Suppressor macrophage treated with lipopolysaccharide for 1 hour (primary cell): ENCODE measurements around the gene CCDC63.

Experiments
- DNase-seq, 3 donors: peaks; one replicate each; pipeline ENCODE4 v3.0.0-alpha.2; 2020 to 2022

Gene CCDC63

DNA sequence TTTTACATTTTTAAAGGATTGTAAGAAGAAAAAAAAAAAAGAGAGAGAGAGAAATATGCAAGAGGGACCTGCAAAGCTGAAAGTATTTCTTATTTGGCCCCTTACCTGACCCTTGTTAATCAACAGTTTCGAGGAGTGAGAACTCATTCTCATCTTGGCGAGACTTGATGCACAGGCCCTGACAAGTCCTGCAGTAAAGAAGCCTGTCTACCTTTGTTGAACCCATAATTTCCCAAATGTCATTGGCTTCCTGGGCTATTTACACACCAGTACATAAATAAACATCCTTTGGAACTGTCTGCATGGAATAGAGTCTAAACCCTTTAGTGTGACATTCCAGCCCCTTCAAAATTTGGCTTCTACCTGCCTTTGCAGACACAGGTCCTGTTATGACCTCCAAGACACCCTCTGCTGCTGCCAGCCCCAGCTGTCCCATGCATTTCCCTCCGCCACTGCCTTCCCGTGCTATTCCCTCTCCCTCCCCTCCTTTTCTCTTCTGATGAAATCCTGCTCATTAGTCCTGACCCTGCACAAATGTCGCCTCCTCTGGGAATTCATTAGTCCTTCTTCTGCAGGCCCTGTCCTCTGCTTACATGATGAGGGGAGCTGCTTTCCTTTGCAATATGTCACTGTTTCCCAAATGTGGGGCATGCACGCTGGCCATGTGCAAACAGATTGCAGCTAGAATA is 38.5 kb downstream of the CCDC63 start:
- no peak for DNase-seq

- DNase-seq: no peak
These were observed 41.6 kb downstream of the CCDC63 start for GRCh38 chr12:110888256-110888991.

GRCh38 chr12:110889361-110889760 is 42.6 kb downstream of the CCDC63 start:
- DNase-seq: no peak

DNA sequence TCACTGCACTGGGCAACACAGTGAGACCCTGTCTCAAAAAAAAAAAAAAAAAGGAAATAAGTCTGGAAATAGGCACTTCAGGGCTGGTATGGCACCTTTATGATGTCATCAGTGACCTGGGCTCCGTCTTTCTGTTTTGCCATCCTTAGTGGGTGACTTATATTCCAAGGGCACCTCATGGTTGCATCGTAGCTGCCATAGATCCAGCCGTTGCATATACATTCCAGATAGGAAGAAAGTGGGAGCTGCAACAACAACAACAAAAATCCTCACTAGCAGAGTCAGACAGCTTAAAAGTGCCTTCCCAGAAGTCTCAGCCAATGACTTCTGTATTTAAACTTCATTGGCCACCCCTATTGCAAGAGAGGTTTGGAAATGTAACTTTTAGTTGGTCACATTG is 47.2 kb downstream of the CCDC63 start:
- no peak for DNase-seq

- no peak for DNase-seq
These were observed 49.8 kb downstream of the CCDC63 start for GRCh38 chr12:110896559-110896958.

- DNase-seq: no peak
These were observed 54.6 kb downstream of the CCDC63 start for GRCh38 chr12:110901401-110901800.

GRCh38 chr12:110903511-110903910 is 56.7 kb downstream of the CCDC63 start:
- DNase-seq: no peak

- DNase-seq: peak; percentile 27 to 39 (median 31)
These were observed 59.3 kb downstream of the CCDC63 start for GRCh38 chr12:110906083-110906482.

DNA sequence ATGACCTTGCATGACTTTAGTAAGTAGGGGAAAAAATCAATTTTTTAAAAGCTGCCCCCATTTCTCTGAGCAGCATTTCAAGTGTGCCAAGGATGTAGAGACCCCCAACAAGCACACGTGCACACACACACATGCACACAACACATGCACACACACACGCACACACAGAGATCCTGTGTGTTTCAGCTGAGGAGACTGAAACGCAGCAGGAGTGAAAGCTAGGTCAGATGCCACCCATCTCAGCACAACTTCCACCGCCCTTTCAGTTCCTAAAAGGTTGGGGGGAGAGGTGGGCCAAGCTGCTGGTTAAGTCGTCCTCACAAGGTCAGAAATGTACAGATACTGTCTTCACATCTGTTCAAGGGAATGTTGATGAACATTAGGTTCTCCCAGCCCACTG is 59.7 kb downstream of the CCDC63 start:
- DNase-seq: no peak

DNA sequence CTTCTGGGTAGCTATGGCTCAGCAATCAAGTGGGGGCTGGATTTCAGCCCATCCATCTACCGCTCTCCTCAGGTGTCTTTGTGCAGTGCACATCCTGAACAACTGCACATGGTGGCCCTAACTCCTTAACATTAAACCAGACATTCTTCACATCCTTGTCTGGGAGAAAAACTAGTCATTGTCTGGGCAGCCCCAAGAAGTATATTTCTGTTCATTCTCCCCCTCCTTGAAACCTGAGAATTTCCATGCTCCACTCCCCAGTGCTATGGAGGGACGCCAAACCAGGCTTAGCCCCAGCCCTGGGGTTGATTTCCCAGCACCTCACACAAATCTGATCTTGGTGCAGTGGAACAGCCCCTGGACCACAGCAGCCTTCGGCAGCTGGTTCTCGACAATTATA is 60.2 kb downstream of the CCDC63 start:
- DNase-seq: no peak

GRCh38 chr12:110907583-110907982 is 60.8 kb downstream of the CCDC63 start:
- DNase-seq: peak in 1 of 3 donors; percentile 15

- DNase-seq: no peak
These were observed 61.8 kb downstream of the CCDC63 start for GRCh38 chr12:110908377-110909152.

DNA sequence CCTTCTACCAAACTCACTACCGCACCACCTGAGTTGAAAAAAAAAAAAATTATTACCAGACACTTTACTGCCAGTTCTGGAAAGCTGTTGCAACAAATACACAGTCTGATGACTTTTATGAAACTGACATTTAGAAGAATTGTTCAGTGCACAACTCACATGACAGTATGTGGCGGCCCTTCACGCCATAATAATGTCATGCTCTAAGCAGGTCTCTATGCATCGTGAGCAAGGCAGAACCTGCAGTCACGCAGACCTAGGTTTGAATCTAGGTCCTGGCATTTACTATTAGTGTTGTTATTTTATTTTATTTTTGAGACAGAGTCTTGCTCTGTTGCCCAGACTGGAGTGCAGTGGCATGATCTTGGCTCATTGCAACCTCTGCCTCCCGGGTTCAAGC is 65.5 kb downstream of the CCDC63 start:
- DNase-seq: no peak

DNA sequence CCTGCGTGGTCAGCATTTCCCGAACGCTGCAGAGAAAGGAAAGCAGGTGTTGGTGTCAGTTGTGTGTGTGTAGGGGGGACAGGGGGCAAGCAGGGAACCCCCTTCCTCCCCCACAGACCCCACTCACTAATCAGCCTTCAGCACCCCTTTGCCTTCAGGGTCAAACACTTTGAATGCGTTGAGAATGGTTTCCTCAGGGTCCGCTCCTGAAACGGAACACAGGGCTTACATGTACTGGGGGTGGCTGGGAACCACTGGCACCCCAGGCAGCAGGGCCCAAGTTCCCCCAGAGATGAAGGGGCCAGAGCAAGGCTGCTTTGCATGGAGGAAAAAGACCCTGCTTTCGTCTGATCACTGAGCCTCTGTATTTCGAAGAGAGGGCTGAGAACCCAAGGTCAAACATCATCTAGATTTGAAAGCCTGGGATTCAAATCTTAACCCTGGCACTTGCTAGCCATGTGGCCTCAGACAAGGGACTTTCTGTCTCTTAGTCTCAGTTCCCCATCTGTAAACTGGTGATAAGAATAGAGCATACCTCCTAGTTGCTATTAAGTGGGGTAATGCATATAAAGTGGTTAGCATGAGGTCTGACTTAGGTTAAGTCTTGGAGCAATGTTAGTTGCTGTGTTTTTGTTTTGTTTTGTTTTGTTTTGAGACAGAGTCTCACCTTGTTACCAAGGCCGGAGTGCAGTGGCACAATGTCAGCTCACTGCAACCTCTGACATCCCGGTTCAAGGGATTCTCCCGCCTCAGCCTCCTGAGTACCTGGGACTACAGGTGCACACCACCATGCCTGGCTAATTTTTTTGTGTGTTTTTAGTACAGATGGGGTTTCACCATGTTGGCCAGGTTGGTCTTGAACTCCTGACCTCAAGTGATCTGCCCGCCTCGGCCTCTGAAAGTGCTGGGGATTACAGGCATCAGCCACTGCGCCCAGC is 66.6 kb downstream of the CCDC63 start:
- DNase-seq: peak; percentile 41 to 62 (median 52)

- no peak for DNase-seq
These were observed 69.6 kb downstream of the CCDC63 start for GRCh38 chr12:110916295-110916875.

GRCh38 chr12:110917467-110917866 is 70.7 kb downstream of the CCDC63 start:
- no peak for DNase-seq

DNA sequence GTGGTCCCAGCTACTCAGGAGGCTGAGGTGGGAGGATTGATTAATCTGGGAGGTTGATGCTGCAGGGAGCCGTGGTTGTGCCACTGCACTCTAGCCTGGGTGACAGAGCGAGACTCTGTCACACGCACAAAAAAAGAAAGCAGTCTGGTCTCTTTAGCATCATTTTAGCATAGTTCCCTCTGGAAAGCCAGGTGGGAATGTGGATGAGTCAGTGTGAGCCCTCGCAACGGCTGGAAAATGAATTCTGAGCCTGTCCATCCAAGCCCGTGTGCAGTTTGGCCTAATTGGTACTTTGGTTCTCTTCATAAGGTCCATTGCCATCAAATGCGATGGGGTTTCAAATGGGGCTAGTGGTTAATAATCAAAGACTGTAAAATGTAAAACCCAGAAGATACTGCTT is 71.2 kb downstream of the CCDC63 start:
- DNase-seq: no peak

GRCh38 chr12:110919720-110920119 is 72.9 kb downstream of the CCDC63 start:
- no peak for DNase-seq

GRCh38 chr12:110920324-110920910 is 73.6 kb downstream of the CCDC63 start, which contains the start of gene MYL2:
Gene MYL2 (minus strand): TSS chr12:110920579. CDS start chr12:110920529, 50 bp downstream.
- DNase-seq: no peak

- no peak for DNase-seq
These were observed 74.5 kb downstream of the CCDC63 start for GRCh38 chr12:110921262-110921661.

DNA sequence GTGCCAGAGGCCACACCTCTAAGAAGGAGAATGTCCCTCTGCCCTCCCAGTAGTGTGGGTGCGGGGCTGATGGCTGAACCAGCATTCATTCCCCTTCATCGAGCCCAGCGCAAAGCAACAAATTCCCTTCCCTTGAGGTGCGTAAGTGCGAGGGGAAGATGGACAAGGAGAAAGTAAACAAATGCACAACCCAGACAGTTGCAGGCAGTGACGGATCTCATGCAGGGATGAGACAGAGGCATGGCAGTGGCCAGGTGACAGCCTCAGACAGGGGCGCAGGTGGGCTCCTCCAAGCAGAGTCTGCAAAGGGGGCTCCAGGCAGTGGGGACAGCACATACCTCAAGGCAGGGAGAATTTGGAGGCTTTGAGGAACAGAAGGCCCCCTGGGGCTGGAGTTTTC is 75.9 kb downstream of the CCDC63 start:
- no peak for DNase-seq

- no peak for DNase-seq
These were observed 76.4 kb downstream of the CCDC63 start for GRCh38 chr12:110923192-110923591.
